Ramos (cell line): ENCODE results near the gene EMSY.
"Not testable (repeated sequence)": the region's sequence is repeated elsewhere in the genome, so short reads cannot be mapped to it uniquely, and the experiment has no call there.

Experiments used
- in situ Hi-C: fragments of 300-500 bp; cut with MboI; formaldehyde crosslinking; loops from one replicate; pipeline ENCODE4 v1.14.3; 2022; ENCODE audit warnings: low sequenced_read_pairs; ENCODE audit not compliant: unreplicated experiment

The EMSY gene

DNA sequence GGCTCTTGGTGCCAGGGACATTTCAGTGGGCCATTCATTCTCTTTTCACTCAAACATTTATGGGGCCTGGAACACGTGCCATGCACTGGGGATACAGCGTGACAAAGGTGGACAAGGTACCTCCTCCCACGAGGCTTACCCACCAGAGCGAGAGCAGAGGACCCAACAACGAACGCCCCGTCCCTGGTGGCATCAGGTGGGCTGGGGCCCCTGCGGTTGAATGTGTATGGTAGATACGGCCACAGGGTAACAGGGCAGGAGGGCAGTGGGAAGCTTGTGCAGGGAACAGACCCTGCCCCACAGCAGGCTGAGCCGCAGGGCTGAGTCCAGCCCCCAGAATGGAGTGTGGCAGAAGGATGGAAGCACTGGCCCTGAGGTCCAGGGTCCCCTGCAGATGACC is 144.7 kb downstream of the EMSY start:
- in situ Hi-C loops = no loop called here

DNA sequence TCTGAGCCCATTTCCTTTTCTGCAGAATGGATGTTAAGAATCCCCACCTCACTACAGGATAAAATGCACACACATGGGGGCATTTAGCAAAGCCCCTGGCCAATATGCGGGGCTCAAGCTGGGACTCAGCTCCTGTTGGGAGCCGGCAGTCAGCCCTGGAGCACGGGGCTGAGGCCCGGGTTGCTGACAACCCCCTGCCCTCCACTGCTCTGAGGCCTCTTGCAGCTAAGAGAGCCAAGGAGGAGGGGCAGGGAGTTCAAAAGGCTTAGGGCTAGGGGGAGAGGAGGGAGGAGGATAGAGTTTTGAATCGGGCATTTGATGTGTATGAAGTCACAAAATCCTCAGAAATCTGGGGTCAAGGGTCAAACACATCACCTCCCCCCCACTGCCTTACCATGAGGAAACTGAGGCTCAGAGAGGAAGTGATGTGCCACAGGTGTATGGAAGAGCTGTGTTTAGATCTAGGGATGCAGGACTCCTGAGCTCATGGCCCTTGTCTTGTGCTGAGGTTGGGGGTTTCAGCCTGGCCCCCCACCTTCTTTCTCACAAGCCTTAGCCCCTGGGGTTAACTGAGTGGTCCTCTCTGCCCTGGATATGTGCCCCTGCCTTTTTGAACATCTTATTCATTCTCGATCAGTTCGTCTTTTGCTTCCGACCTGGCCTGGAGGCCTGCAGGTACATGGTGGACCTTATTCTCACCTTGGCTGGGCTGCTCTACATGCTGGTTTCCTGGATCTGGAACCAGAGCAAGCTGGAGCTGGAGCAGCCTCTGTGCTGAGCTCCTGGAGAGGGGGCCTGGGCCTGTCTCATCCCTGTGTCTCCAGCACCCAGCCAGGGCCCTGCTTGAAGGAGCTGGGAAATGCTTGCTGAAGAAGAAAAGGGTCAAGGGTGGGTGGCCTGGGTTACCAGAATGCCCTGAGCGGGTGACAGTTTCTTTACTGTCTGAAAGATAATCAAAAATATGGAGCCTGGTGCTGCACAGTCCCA is 145.4 kb downstream of the EMSY start:
- in situ Hi-C loops = loop anchor here (5.0 kb wide), 1 partner anchor 92 kb away; no protein-coding TSS in a partner anchor

DNA sequence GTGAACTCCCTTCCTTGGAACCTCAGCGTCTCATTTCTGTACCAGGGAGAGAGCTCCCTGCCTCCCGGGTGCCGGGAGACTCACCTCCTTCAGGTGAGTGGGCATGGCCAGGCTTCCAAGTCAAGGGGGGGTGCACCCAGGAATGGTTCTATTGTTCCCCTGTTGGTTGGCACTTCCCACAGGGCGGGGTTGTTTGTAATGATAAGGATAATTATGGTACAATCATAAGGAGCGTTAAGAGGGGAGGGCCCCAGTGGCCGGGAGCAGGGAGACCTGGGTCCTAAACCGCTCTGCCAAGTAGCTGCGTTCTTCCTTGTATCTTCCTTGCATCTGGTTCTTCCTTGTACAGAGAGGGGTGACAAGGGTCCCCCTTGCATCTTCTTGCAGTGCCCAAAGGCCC is 146.6 kb downstream of the EMSY start:
- in situ Hi-C loops = loop anchor here (5.0 kb wide), 1 partner anchor 91 kb away; no protein-coding TSS in a partner anchor

DNA sequence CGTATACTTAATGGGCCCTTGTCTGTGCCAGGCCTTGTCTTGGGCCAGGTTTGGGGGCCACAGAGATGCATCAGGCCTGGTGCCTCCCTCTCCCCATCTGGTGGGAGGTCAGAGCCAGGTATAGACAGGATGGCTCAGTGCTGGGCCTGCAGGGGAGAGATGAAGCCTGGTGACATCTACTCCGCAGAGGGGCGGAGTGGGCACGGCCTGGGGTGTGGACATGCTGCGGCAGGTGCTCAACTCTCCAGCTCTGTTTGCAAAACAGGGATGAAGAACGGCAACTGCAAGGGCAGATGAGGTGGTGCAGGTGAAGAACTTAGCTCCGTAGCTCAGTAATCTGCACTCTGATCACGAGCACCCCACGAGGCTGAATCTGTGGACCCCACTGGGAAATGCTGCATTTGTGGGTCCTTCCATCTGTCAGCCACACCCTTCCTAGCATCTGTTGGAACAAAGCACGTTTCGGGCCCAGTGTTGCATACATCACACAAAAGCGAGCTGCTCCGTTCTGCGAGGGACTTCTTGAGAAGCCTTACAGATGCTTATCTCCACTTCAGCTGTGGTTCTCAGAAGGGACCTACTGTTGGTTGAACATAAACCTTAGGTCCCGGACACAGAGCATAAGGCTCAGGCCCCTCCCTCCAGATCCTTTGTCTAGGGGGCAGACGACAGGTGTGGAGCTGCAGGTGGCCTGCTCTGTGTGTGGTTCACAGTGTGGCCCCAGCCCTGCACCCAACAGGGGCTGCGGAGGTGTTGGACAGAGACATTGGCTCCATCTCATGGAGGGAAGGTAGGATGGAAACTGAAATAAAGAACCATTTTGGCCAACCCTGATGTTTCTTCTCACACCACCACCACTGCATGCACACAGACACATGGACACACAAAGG is 147.5 kb downstream of the EMSY start:
- in situ Hi-C loops = loop anchor here (5.0 kb wide), 1 partner anchor 90 kb away; no protein-coding TSS in a partner anchor

DNA sequence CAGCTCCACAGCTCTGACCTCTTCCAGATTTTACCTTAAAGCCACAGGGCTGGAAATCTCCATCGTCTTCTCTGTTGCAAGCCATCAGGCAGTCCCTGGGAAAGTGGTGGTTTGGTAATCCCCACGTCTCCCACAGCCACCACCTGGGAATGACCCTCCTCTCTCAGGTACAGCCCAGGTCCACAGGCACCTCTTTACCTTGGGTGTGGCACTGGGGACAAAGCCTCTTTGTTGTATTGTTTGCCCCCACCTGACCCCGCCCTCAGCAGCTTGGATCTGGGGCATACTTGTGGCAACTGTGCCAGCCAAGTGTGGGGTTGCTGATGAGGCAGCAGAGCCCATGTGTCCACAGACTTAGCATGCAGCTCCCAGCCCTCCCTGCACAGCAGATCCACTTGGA is 148.1 kb downstream of the EMSY start:
- in situ Hi-C loops = loop anchor here (5.0 kb wide), 1 partner anchor 89 kb away; no protein-coding TSS in a partner anchor

DNA sequence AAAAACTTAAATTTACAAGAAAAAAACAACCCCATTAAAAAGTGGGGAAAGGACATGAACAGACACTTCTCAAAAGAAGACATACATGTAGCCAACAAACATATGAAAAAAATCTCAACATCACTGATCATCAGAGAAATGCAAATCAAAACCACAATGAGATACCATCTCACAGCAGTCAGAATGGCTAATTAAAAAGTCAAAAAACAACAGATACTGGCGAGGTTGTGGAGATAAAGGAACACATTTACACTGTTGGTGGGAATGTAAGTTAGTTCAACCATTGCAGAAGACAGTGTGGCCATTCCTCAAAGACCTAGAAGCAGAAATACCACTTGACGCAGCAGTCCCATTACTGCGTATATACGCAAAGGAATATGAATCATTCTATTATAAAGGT is 150.3 kb downstream of the EMSY start:
- in situ Hi-C loops = not testable (repeated sequence)

DNA sequence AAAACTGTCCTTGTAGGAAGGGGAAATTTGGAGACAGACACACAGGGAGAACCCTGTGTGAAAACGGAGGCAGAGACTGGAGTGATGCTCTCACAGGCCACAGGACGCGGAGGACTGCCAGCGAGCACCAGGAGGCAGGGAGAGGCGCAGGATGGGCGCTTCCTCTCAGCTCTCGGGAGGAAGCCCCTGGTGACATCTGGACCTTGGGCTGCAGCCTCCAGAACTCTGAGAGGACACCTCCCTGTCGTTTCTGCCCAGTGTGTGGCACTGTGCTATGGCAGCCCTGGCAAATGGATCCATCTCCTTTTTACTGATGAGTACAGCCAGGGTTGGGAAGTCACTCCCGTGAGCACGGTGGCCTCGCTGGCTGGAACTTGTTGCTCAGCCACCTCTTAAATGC is 151.8 kb downstream of the EMSY start:
- in situ Hi-C loops = no loop called here

DNA sequence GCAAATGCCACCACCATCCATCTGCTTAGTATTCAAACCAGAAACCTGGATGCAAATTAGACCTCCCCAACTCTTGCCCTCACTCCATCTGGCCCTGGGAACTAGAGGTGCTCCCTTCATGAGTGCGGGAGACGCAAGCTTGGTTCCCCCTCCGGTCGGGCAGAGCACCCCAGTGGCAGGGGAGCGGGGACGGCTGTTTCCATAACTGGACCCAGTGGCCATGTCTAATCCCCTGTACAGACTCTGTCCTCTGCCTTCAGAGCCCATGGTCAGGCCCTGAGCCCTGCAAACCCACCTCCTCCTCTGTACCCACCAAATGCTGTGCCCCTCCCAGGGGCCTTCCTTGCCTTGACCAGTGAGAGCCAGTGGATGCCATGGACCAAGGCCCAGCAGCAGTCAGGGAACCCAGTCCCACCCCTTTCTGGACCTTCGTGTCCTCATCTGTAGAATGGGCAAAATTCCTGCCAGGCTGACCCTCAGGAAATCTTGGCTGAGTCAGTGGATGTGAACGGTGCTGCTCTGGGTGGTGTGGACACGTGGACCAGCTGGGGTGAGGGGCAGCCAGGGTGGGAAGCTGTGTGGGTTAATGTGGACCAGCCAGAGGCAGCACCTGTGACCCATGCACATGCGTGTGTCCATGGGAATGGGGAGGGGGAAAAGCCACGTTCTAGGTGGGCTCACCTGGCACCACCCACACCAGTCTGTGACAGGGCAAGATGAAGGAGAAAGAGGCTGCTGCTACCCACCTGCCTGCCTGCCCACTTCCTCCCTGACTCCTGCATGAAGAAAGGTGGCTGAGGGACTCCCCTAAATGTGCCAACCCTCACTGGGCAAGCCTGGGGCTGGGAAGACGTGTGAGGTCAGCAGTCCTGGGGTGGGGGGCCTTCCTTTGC is 153.0 kb downstream of the EMSY start:
- in situ Hi-C loops = no loop called here

DNA sequence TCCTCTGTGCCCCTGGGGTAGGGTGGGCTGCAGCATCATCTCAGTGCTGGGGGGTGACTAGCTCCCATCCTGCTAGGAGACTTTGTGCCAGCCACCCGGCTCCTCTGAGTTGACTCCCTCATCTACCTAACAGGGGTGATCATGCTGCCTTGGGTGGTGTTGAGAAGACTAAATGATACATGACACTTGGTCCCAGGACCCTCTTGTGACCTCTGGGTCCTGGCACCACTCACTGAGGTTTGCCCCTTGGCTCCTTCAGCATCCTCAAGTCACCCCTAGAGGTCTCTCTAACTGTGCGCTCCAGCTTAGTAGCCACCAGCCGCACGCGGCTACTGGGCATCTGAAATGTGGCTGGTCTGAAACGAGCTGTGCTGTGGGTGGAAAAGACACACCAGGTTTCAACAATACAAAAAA is 153.6 kb downstream of the EMSY start:
- in situ Hi-C loops = no loop called here

DNA sequence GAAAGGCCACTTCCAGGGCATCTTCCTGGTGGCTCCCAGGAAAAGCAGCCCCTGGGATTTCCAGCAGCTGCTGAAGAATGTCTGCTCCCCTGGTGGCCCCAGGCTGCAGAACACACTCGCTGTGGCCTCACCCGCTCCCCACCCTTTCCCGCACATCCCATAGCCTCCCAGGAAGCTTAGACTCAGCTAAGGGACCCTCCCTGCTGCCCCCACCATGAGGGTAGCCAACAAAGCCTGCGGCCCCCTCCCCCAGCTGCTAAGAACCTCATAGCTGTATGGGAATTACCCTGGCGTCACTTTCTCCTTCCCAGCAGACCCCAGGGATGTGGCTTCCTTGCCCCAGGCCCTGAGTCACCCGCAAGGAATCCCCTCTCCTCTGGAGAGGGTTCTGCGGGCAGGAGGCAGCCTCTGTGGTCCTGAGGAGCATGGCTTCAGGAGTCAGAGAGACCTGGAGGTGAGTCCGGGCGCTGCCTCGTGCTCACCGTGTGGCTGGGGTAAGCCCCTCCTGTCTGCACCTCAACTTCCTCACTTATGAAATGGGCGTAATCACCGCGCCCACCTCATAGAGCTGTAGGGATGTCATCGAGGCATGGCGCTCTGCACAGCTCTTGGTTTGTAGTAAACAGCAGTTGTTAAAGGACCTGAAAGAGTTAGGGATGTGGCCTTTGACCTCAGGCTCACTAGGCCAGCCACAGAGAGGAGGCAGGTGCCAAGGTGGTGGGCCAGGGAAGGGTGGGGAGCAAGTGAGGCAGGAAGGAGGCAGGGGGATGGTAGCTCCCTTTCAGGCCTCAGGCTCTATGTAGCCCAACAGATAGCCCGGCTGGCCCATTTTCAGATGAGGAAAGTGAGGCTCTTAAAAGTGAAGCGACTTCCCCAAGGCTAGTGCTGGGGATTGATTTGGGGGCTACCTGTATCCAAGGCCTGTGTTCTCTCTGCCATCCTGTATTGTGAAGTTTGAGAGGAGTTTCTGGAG is 154.5 kb downstream of the EMSY start:
- in situ Hi-C loops = no loop called here

DNA sequence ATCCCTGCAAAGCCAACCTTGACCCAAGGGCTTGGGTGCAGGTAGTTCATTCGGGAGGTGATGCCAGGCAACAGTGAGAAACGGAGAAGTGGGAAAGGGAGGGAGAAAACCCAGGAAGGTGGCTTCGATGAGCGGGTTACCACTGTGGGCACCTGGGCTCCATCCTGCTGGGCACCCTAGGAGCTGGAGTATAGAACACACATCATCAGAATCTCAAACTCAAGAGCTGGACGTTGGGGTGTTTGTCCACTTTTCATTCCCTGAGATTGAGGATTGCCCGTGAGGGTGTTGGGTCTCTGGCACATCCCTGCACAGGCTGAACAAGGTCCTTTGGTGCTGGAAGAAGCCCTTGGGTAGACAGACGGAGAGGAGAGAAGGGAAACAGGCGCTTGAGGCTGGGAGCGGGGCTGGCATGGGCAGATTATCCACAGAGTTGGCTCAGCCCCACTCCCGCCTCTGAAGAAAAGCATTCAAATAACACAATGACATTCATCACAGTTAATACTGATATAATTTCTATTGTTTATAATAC is 155.4 kb downstream of the EMSY start:
- in situ Hi-C loops = no loop called here

DNA sequence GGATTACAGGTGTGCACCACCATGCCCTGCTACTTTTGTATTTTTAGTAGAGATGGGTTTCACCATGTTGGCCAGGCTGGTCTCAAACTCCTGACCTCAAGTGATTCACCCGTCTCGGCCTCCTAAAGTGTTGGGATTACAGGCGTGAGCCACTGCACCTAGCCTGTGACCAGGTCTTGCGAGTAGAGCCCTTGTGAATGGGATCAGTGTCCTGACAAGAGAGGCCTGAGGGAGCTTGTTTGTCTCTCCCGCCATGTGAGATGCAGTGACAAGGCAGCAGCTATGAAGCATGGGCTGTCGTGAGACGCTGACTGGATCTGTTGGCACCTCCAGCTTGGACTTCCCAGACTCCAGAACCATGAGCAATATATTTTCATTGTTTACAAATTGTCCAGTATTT is 156.5 kb downstream of the EMSY start:
- in situ Hi-C loops = no loop called here

DNA sequence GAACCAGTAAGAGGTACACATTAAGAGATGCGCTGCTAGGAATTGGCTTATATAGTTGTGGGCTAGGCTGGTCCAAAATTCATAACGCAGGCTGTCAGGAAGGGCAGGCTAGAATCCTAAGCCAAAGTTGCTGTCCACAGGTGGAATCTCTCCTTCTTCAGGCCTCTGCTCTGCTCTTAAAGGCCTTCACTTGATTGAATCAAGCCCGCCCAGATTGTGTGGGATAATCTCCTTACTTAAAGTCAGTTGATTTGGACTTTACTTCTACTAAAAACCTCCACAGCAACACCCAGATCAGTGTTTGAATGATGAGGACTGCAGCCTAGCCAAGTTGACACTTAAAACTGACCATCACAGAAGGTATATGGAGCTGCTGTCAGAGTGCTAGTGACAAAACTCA is 156.9 kb downstream of the EMSY start:
- in situ Hi-C loops = no loop called here

DNA sequence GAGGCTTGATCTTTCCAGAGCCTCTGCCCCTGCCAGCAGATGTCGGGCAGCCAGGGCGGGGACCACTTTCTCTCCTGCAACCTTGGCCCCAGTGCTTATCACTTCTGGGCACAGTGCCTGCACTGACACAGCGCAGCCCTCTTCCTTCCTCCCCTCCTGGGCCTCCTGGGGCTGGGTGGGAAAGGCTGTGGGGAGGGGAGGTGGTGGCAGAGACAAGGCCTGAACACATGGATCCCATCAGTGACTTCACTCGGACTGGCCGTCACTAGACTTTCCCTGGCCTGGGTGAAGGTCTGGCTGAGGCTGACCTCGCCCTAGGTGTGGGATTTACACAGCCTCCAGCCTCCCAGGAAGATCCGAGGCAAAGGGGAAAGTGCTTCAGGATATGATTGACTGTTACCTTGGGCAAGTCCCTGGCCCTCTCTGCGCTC is 157.6 kb downstream of the EMSY start:
- in situ Hi-C loops = no loop called here
